SW 1271 (cell line): ENCODE results near the gene BST2.

Source experiments
- DNase-seq, 2 experiments: peaks; one replicate each; lab custom pipeline; 2025; lab: John Stamatoyannopoulos, UW

BST2 gene

GRCh38 chr19:17405250-17406045 is at the start of gene BST2:
Gene BST2 (minus strand): TSS chr19:17405630. CDS start chr19:17405575, 55 bp downstream.
- peak in 1 of 2 experiments; percentile 73 for DNase-seq

DNA sequence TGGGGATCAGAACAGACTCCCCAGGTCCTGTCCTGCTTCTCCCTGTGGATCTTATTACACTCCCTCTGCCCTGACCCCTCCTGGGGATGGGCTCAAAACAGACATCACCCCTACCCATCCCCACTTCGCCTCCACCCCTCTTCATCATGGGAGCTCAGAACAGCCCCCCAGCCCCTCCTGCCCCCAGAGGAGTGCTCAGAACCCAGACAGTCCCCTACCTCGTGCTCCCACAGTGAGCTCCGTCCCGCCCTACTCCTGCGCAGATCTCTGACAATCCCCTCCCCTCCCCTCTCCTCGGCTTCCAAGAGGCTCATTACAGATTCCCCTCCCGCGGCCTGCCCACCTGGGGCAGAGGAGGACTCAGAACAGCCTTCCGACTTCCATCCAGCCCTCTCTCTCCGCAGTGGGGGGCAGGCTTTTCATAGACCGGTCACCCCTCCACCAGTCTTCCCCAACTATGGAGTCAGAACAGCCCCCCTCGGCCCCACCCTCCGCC is 49.2 kb upstream of the BST2 start:
- no peak for DNase-seq

DNA sequence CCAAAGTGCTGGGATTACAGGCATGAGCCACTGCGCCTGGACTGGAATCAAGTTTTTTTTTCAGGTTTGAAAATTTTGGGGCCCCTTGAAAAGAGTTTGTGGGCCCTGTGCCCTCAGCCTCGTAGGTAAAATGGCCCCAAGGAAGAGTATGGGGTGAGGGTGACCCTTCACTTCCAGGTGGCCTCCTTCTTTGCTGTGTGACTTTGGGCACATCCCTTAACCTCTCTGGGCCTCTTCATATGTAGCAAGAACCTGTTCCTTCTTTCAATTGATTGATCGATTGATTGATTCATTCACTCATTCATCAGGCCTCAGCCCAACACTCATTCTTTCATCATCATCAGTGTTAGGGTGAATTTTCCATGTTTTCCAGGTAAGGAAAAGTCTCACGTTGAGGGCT is 46.4 kb upstream of the BST2 start:
- DNase-seq = no peak

GRCh38 chr19:17450264-17451075 is 45.0 kb upstream of the BST2 start:
- no peak for DNase-seq

- DNase-seq = no peak
Observed at GRCh38 chr19:17448131-17448967, 42.9 kb upstream of the BST2 start, which contains the start of gene TMEM221. Gene TMEM221 (minus strand): TSS chr19:17448668. CDS start chr19:17448462, 206 bp downstream.

DNA sequence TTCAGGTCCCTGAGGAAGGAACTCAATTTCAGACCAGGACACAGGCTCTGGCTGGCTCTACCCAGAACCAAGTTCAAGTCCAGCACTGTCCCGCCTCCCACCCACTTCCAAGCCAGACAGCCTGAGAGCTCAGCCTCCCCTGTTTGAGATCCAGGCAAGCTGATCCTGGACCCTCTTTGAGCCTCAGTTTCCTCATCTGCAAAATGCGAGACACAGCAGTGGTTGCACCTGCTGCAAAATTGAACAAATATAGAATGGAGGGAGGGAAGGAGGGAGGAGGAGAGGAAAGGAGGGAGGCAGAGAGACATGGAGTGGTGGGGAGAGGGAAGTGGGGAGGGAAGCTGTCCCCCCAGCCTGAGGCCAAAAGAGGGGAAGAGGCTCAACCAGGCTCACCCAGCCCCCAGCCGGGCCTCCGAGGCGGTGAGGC is 42.3 kb upstream of the BST2 start:
- DNase-seq = no peak

GRCh38 chr19:17445526-17446165 is 40.2 kb upstream of the BST2 start:
- DNase-seq = no peak

- DNase-seq = peak in 1 of 2 experiments; percentile 25
Observed at GRCh38 chr19:17441241-17442021, 36.0 kb upstream of the BST2 start.

DNA sequence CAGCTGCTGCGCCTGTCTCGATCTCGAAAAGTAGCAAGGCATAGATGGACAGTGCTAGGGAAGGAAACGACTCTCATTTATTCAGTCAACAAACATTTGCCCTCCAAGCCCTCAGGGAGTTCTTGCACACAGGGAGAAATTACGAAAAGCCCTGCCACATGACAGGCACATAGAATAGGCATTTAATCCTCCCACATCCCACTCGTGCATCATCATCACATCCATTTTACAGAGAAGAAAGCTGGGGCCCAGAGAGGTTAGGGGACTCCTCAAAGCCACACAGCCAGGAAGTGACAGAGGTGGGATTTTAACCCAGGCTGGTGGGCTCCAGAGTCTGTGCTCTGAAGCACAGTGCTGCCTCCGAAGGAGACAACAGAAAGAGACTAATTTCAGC is 31.4 kb upstream of the BST2 start:
- DNase-seq = no peak

DNA sequence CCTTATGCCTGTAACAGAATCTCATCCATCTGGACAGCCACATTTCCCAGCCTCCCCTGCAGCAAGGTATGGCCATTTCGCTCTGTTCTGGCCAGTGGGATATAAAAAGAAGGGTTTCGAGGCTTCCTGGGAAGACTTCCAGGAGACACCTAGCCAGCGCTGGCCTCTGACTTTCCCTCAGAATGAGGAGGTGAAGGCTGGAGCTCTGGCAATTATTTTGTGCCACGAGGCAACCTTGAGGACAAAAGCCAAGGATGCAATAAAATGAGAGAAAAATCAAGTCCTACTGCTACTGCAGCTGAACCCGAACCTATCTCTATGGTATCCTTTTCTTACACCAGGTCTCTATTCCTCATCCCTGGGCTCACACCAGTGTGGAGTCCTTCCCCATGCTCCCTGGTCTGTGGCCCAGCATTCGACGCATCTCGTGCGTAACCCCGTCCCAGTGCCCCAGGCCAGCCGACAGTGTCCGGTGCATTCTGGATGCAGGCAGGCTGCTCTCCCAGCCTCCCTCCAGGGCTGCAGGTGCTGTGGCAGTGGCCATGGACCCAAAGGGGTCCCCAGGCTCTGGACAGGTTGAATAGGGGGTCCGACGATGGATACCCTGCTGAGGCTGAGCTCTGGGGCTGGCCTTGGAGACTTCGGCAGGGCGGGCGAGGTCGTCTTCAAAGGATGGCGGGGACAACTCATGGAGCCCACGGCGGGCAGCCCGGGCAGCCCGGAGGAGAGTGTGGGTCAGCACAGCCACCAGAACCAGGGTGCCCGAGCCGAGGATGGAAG is 30.9 kb upstream of the BST2 start:
- DNase-seq = no peak

DNA sequence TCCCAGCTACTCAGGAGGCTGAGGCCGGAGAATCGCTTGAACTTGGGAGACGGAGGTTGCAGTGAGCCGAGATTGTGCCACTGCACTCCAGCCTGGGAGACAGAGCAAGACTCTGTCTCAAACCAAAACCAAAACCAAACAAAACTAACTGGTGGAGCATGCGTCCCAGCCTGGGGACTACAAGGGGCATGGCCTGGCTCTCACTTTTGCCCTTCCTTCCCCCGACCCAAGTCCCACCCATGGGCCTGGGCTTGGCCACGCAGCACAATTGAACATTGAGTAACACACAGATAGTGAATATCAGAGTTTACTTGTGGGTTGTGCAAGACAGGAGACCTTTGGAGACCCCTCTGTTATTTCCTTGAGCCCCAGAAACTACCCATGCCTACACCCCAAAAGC is 29.8 kb upstream of the BST2 start:
- no peak for DNase-seq

GRCh38 chr19:17431417-17431816 is 26.0 kb upstream of the BST2 start:
- DNase-seq = no peak

DNA sequence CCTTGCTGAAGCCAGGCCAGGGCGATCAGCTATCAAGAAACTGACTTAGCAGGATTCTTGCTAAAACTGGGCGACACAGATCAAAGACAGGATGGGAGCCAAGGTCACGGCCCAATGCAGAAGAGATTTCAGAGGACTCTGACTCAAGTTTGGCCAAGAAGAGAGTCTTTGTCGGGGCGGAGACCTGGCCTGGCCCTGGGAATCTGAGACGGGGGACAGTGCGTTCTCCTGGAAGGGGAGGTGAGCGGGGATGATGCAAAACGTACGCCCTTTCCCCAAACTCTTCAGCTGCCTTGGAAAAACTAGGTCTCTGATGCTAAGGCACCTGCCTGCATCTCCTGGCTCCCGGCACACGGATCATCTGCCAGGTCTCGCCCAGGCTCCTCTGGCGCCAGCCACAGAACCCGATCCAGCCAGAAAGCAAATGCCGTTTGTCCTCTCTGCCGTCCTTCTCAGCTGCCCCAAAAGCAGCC is 24.2 kb upstream of the BST2 start:
- no peak for DNase-seq

- DNase-seq = peak in 1 of 2 experiments; percentile 38
Observed at GRCh38 chr19:17424743-17425365, 19.4 kb upstream of the BST2 start.

GRCh38 chr19:17423429-17424208 is 18.2 kb upstream of the BST2 start:
- no peak for DNase-seq

DNA sequence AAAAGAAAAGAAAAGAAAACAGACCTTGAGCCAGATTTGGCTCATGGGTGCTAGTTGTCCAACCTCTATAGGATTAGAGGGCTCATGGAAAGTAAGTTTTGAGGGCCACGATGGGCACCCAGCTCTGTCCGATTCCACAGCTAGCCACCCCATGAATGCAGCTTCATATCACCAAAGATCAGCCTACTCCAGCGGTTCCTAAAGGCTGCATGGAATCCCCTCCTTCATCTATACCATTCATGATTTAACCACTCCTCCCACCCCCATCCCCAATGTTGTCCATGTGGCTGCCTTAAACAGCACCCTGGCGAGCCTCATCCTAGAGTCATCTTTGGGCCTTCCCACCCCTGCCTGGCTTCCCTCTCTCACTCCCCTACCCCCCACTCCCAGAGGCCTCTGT is 16.5 kb upstream of the BST2 start:
- no peak for DNase-seq

DNA sequence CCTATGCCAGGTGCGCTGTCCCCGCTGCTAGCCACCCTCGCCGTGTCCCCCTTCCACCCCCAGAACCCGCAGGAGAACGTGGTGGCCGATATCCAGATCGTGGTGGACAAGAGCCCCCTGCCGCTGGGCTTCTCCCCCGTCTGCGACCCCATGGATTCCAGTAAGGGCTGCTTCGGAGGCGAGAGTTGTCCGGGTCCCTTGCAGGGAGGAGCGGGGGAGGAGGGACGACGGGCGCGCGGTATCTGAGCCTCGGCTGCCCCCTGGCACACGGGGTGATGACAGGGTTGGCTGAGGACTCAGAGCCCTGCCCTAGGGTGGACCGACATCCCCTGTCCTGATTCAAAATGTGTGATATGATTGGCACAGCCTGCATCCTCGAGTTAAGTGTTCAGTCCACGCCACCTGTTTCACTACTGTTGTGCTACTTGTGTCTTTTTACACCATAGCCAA is 15.1 kb upstream of the BST2 start:
- peak in 1 of 2 experiments; percentile 61 for DNase-seq
